H9 (cell line): Measurements from ENCODE around the gene ROBO3. TPM values are rescaled to one million over a fixed set of nuclear protein-coding genes. Genes with fewer than 3 reads are reported as not detected.

Source experiments
- DNase-seq: peaks from one replicate; pipeline ENCODE4 v3.0.0-alpha.2; 2017
- H2AFZ ChIP-seq: one replicate; pipeline ENCODE4 v1.6.1; 2013; ENCODE audit warnings: mild to moderate bottlenecking, low read length, control low read depth, moderate library complexity
- H2AK5ac ChIP-seq: 2 replicates; pipeline ENCODE4 v1.6.1; 2013; ENCODE audit warnings: low read length, control low read depth, mixed read lengths; ENCODE audit not compliant: insufficient read length
- H2BK120ac ChIP-seq: one replicate; pipeline ENCODE4 v1.6.1; 2013; ENCODE audit warnings: low read depth, mild to moderate bottlenecking, low read length, control low read depth, inconsistent platforms; ENCODE audit not compliant: poor library complexity, severe bottlenecking
- H2BK12ac ChIP-seq: 2 replicates; pipeline ENCODE4 v1.6.1; 2013; ENCODE audit warnings: low read length, control low read depth, mixed read lengths, low read depth; ENCODE audit not compliant: insufficient read length
- H2BK15ac ChIP-seq: 2 replicates; pipeline ENCODE4 v1.6.1; 2013; ENCODE audit warnings: low read depth, low read length, control low read depth
- H2BK20ac ChIP-seq: one replicate; pipeline ENCODE4 v1.6.1; 2013; ENCODE audit warnings: low read depth, mild to moderate bottlenecking, low read length, control low read depth, inconsistent platforms; ENCODE audit not compliant: poor library complexity, severe bottlenecking
- H2BK5ac ChIP-seq: 2 replicates; pipeline ENCODE4 v1.6.1; 2013; ENCODE audit warnings: low read length, control low read depth, mixed read lengths; ENCODE audit not compliant: insufficient read length
- H3K14ac ChIP-seq: 2 replicates; pipeline ENCODE4 v1.6.1; 2013; ENCODE audit warnings: low read length, control low read depth; ENCODE audit not compliant: insufficient read depth
- H3K18ac ChIP-seq: 2 replicates; pipeline ENCODE4 v1.6.1; 2013; ENCODE audit warnings: low read depth, mild to moderate bottlenecking, mixed read lengths, low read length, control low read depth; ENCODE audit not compliant: insufficient read length
- H3K23ac ChIP-seq: 2 replicates; pipeline ENCODE4 v1.6.1; 2013; ENCODE audit warnings: low read length, control low read depth, mixed read lengths, low read depth; ENCODE audit not compliant: insufficient read length
- H3K23me2 ChIP-seq: 2 replicates; pipeline ENCODE4 v1.6.1; 2013; ENCODE audit warnings: low read depth, mild to moderate bottlenecking, mixed read lengths, low read length, control low read depth; ENCODE audit not compliant: insufficient read length, poor library complexity, severe bottlenecking
- H3K27ac ChIP-seq: 2 replicates; pipeline ENCODE4 v1.5.1; 2013; ENCODE audit warnings: low read length, control low read depth, mixed read lengths, low read depth; ENCODE audit not compliant: insufficient read length
- H3K27me3 ChIP-seq: 2 replicates; pipeline ENCODE4 v1.6.1; 2013; ENCODE audit warnings: low read length, control low read depth, inconsistent platforms; ENCODE audit not compliant: insufficient read depth
- H3K4ac ChIP-seq: 2 replicates; pipeline ENCODE4 v1.6.1; 2013; ENCODE audit warnings: low read depth, mild to moderate bottlenecking, control low read depth, inconsistent platforms, low read length, moderate library complexity
- H3K4me1 ChIP-seq: 2 replicates; pipeline ENCODE4 v1.6.1; 2013; ENCODE audit warnings: low read length, control low read depth, inconsistent platforms; ENCODE audit not compliant: insufficient read depth
- H3K4me2 ChIP-seq: 2 replicates; pipeline ENCODE4 v1.6.1; 2013; ENCODE audit warnings: low read length, control low read depth, mixed read lengths; ENCODE audit not compliant: insufficient read length, insufficient read depth
- H3K56ac ChIP-seq: 2 replicates; pipeline ENCODE4 v1.6.1; 2013; ENCODE audit warnings: low read depth, mild to moderate bottlenecking, mixed read lengths, low read length, control low read depth; ENCODE audit not compliant: insufficient read length
- H3K79me1 ChIP-seq: 2 replicates; pipeline ENCODE4 v1.6.1; 2013; ENCODE audit warnings: low read depth, mild to moderate bottlenecking, moderate library complexity, low read length, control low read depth, inconsistent platforms; ENCODE audit not compliant: insufficient read depth, poor library complexity, severe bottlenecking
- H3K79me2 ChIP-seq: 2 replicates; pipeline ENCODE4 v1.6.1; 2013; ENCODE audit warnings: low read length, control low read depth, inconsistent platforms; ENCODE audit not compliant: insufficient read depth
- H3K9ac ChIP-seq: 2 replicates; pipeline ENCODE4 v1.6.1; 2013; ENCODE audit warnings: low read length, control low read depth, mixed read lengths; ENCODE audit not compliant: insufficient read length; ENCODE audit errors: extremely low read depth
- H3K9me3 ChIP-seq: one replicate; pipeline ENCODE4 v1.6.1; 2013; ENCODE audit warnings: low read depth, low read length, inconsistent platforms; ENCODE audit not compliant: control insufficient read depth
- H3T11ph ChIP-seq: one replicate; pipeline ENCODE4 v1.6.1; 2013; ENCODE audit warnings: mild to moderate bottlenecking, low read length, control low read depth, inconsistent platforms
- H4K20me1 ChIP-seq: one replicate; pipeline ENCODE4 v1.6.1; 2013; ENCODE audit not compliant: control insufficient read depth, insufficient read length, insufficient read depth
- H4K5ac ChIP-seq: 2 replicates; pipeline ENCODE4 v1.6.1; 2013; ENCODE audit warnings: low read depth, mild to moderate bottlenecking, mixed read lengths, low read length, control low read depth; ENCODE audit not compliant: insufficient read length
- H4K8ac ChIP-seq: replicated peaks from 2 replicates; pipeline ENCODE4 v1.6.1; 2013; ENCODE audit warnings: low read length, control low read depth, mixed read lengths, low read depth; ENCODE audit not compliant: insufficient read length
- H4K91ac ChIP-seq: 2 replicates; pipeline ENCODE4 v1.6.1; 2013; ENCODE audit warnings: low read depth, mild to moderate bottlenecking, moderate library complexity, mixed read lengths, low read length, control low read depth; ENCODE audit not compliant: insufficient read length
- H3K27ac Mint-ChIP-seq, 3 experiments: 2 replicates in 2 of 3; 3 replicates in 1 of 3; pipeline ENCODE4 v1.8.0; 2020 to 2021; ENCODE audit warnings: mixed read lengths in 3 of 3, mild to moderate bottlenecking in 1 of 3, moderate library complexity in 1 of 3
- H3K27me3 Mint-ChIP-seq: 2 replicates; pipeline ENCODE4 v1.8.0; 2021; ENCODE audit warnings: low read depth, mild to moderate bottlenecking, moderate library complexity, mixed read lengths
- H3K36me3 Mint-ChIP-seq, 3 experiments: 2 replicates in 2 of 3; 3 replicates in 1 of 3; pipeline ENCODE4 v1.8.0; 2020 to 2021; ENCODE audit warnings: low read depth in 3 of 3, mixed read lengths in 3 of 3; ENCODE audit not compliant: insufficient read depth in 1 of 3
- H3K4me1 Mint-ChIP-seq, 2 experiments: 2 replicates each; pipeline ENCODE4 v1.8.0; 2020; ENCODE audit warnings: mixed read lengths in 2 of 2
- H3K4me3 Mint-ChIP-seq, 2 experiments: 2 replicates in 1 of 2; 3 replicates in 1 of 2; pipeline ENCODE4 v1.8.0; 2020 to 2021; ENCODE audit warnings: mild to moderate bottlenecking in 2 of 2, mixed read lengths in 2 of 2, moderate library complexity in 1 of 2
- H3K9me3 Mint-ChIP-seq, 2 experiments: 2 replicates in 1 of 2; 3 replicates in 1 of 2; pipeline ENCODE4 v1.8.0; 2020; ENCODE audit warnings: mild to moderate bottlenecking in 2 of 2, mixed read lengths in 2 of 2, moderate library complexity in 1 of 2
- CTCF ChIP-seq: fragments of 200-600 bp; sonication (generic); conservative IDR thresholded peaks from 3 replicates; pipeline ENCODE4 v1.8.0; 2021; ENCODE audit warnings: antibody characterized with exemption, mild to moderate bottlenecking
- WGBS: extraction: QIAGEN DNeasy Blood & Tissue Kit; methylation state at CpG from one replicate; pipeline ENCODE4 v1.1.7; 2013; ENCODE audit warnings: missing lambda C conversion rate, low lambda C conversion rate, mixed read lengths; ENCODE audit not compliant: insufficient read length; ENCODE audit errors: extremely low coverage; 5-methylcytosine and 5-hydroxymethylcytosine counted together
- total RNA-seq: library from RNA; stranded (reverse); gene quantifications from 2 replicates; pipeline ENCODE4 v1.2.1, GENCODE V29; 2021

Gene ROBO3
- total RNA-seq, 1 experiment from 2014 or later, result 12.6 TPM

GRCh38 chr11:124890683-124891372 is 25.6 kb downstream of the ROBO3 start:
- H3K23me2 ChIP-seq, result no peaks in the 10 kb centered on the region
- H2AFZ ChIP-seq, result no peak overlapping the region
- Mint-ChIP-seq H3K9me3 (no peaks in the 10 kb centered on the region), H3K27me3 (peaks cover 29% of the 10 kb centered on the region), H3K36me3 (no peaks in the 10 kb centered on the region), H3K4me3 (no peak overlapping the region; a peak in 1 of 5 replicates), H3K4me1 (no peaks in the 10 kb centered on the region), H3K27ac (no peak overlapping the region)
- no peak overlapping the region for H2BK15ac ChIP-seq
- H2BK120ac ChIP-seq, result no peak overlapping the region
- H3K14ac ChIP-seq, result no peak overlapping the region; the same call in 1 of the 2 replicates
- no peak overlapping the region for H4K5ac ChIP-seq
- no peaks in the 10 kb centered on the region; the same call in 1 of the 2 replicates for H3K27me3 ChIP-seq
- H3K9me3 ChIP-seq, result no peaks in the 10 kb centered on the region
- no peak overlapping the region for H3K4me2 ChIP-seq
- no peaks in the 10 kb centered on the region for H3K79me2 ChIP-seq
- no peak overlapping the region for H3K9ac ChIP-seq
- no peak overlapping the region for H4K8ac ChIP-seq
- no peak for TF ChIP-seq CTCF
- no peak overlapping the region for H3T11ph ChIP-seq
- H2BK12ac ChIP-seq, result no peak overlapping the region
- H3K23ac ChIP-seq, result no peak overlapping the region
- no CpG with 5 or more reads among the region's 9 CpGs for WGBS
- H3K56ac ChIP-seq, result no peak overlapping the region
- no peaks in the 10 kb centered on the region for H3K4me1 ChIP-seq
- no peak overlapping the region for H2BK5ac ChIP-seq
- no peak for DNase-seq
- no peaks in the 10 kb centered on the region for H3K79me1 ChIP-seq
- no peak overlapping the region for H2AK5ac ChIP-seq
- H3K18ac ChIP-seq, result no peak overlapping the region
- H2BK20ac ChIP-seq, result no peak overlapping the region
- H4K91ac ChIP-seq, result no peak overlapping the region
- no peaks in the 10 kb centered on the region for H4K20me1 ChIP-seq
- no peak overlapping the region for H3K27ac ChIP-seq
- H3K4ac ChIP-seq, result no peak overlapping the region
